HG03571 (cell line): ENCODE data around the gene MNT.

Source experiments
- ATAC-seq: cut with Tn5 transposase; IDR thresholded peaks from one replicate; pipeline ENCODE4 v1.9.1; 2021; ENCODE audit not compliant: unreplicated experiment

MNT gene

GRCh38 chr17:2364763-2365116 lies 36.1 kb downstream of the MNT start:
- no peak for ATAC-seq

- ATAC-seq, result no peak
Measured at GRCh38 chr17:2363851-2364762, 36.8 kb downstream of the MNT start.

GRCh38 chr17:2363318-2363717 lies 37.5 kb downstream of the MNT start:
- no peak for ATAC-seq

GRCh38 chr17:2362881-2363280 lies 38.0 kb downstream of the MNT start:
- ATAC-seq, result no peak

- ATAC-seq, result no peak
Measured at GRCh38 chr17:2362416-2362815, 38.4 kb downstream of the MNT start.

GRCh38 chr17:2362016-2362415 lies 38.8 kb downstream of the MNT start:
- no peak for ATAC-seq

GRCh38 chr17:2361010-2361760 lies 39.7 kb downstream of the MNT start:
- no peak for ATAC-seq

- ATAC-seq, result no peak
Measured at GRCh38 chr17:2357931-2358434, 42.9 kb downstream of the MNT start.

GRCh38 chr17:2357237-2357636 lies 43.6 kb downstream of the MNT start:
- no peak for ATAC-seq

GRCh38 chr17:2354311-2354710 lies 46.5 kb downstream of the MNT start:
- ATAC-seq, result no peak

GRCh38 chr17:2351269-2351668 lies 49.6 kb downstream of the MNT start:
- ATAC-seq, result no peak

- no peak for ATAC-seq
Measured at GRCh38 chr17:2347805-2348685, 52.8 kb downstream of the MNT start.

GRCh38 chr17:2346475-2346874 lies 54.4 kb downstream of the MNT start:
- ATAC-seq, result no peak

- no peak for ATAC-seq
Measured at GRCh38 chr17:2344528-2344927, 56.3 kb downstream of the MNT start.

- ATAC-seq, result no peak
Measured at GRCh38 chr17:2343421-2343820, 57.4 kb downstream of the MNT start.

GRCh38 chr17:2338315-2338657 lies 62.6 kb downstream of the MNT start:
- ATAC-seq, result no peak

GRCh38 chr17:2337544-2338314 lies 63.1 kb downstream of the MNT start:
- no peak for ATAC-seq

- no peak for ATAC-seq
Measured at GRCh38 chr17:2336852-2337543, 63.9 kb downstream of the MNT start, which contains the start of gene SGSM2. Gene SGSM2, plus strand, starts transcription at chr17:2337501. Its CDS starts 188 bp downstream, at chr17:2337689.

- ATAC-seq, result peak; percentile 67
Measured at GRCh38 chr17:2336215-2336851, 64.5 kb downstream of the MNT start, which contains the start of gene TSR1. Gene TSR1, minus strand, starts transcription at chr17:2336457. Its CDS starts 30 bp downstream, at chr17:2336427.
